Endothelial cell (in vitro differentiated cells): ENCODE measurements around the gene TBX6. TPM values are rescaled to one million over a fixed set of nuclear protein-coding genes. Genes with fewer than 3 reads are reported as not detected.

ENCODE experiments used
- DNase-seq: peaks from one replicate; pipeline ENCODE4 v3.0.0; 2021; ENCODE audit warnings: low spot score
- H3K27ac Mint-ChIP-seq: one replicate; pipeline ENCODE4 v1.8.0; 2021; ENCODE audit warnings: mixed read lengths, inconsistent platforms; ENCODE audit not compliant: unreplicated experiment
- H3K27me3 Mint-ChIP-seq: one replicate; pipeline ENCODE4 v1.8.0; 2021; ENCODE audit warnings: mild to moderate bottlenecking, moderate library complexity, mixed read lengths, inconsistent platforms; ENCODE audit not compliant: unreplicated experiment
- H3K36me3 Mint-ChIP-seq: one replicate; pipeline ENCODE4 v1.8.0; 2021; ENCODE audit warnings: mild to moderate bottlenecking, low read depth, mixed read lengths, inconsistent platforms; ENCODE audit not compliant: unreplicated experiment
- H3K4me1 Mint-ChIP-seq: one replicate; pipeline ENCODE4 v1.8.0; 2021; ENCODE audit warnings: mild to moderate bottlenecking, mixed read lengths, inconsistent platforms; ENCODE audit not compliant: unreplicated experiment
- H3K4me3 Mint-ChIP-seq: one replicate; pipeline ENCODE4 v1.8.0; 2021; ENCODE audit warnings: mild to moderate bottlenecking, mixed read lengths, inconsistent platforms; ENCODE audit not compliant: unreplicated experiment
- H3K9me3 Mint-ChIP-seq: one replicate; pipeline ENCODE4 v1.8.0; 2021; ENCODE audit warnings: mixed read lengths, inconsistent platforms; ENCODE audit not compliant: unreplicated experiment
- total RNA-seq: library from RNA; stranded (reverse); fragmentation: NEBNext Ultra II Directional; extraction: Animal tissue kit (Norgen Biotek cat#: 25700); gene quantifications from one replicate; pipeline ENCODE4 v1.2.1, GENCODE V29; 2021; ENCODE audit not compliant: unreplicated experiment
- TF ChIP-seq, protein P1 (sequence below): fragments of 200-600 bp; sonication (generic); IDR thresholded peaks from one replicate; pipeline ENCODE4 v1.5.0; 2021; ENCODE audit warnings: antibody characterized with exemption; ENCODE audit not compliant: unreplicated experiment

Gene TBX6
- total RNA-seq, 1 donor from 2014 or later, result 2.6 TPM

DNA sequence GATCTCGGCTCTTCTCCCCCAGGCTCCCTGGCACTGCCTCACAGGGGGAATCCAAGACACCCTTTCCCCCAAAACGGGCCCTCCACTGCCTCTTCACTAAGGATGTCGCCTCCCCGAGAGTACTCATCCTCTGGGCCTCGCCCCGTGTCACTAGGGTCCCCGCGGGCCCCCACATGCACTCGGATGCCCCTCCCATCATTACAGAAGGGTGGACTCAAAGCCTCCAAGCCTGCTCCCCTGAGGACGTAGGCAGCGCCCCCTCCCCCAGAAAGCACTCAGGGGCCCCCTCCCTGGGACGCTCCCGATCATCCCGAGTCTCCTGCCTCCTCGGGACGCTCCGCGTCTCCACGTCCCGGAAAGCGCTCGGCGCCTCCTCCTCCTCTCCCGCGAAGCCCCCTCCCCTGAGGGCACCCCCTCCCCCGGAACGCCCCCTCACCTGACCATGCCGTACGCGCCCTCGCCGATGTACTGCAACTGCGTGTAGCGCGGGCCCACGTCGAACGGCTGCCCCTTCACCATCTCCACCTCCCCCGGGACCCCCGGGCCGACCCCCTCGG lies 31.0 kb upstream of the TBX6 start:
- Mint-ChIP-seq H3K9me3 (no peaks in the 10 kb centered on the region), H3K36me3 (peaks cover 5% of the 10 kb centered on the region), H3K4me1 (peaks cover 7% of the 10 kb centered on the region), H3K27ac (peak overlapping the region; percentile 48), H3K27me3 (peaks cover 6% of the 10 kb centered on the region), H3K4me3 (peak overlapping the region; percentile 94)
- TF ChIP-seq, protein P1, sequence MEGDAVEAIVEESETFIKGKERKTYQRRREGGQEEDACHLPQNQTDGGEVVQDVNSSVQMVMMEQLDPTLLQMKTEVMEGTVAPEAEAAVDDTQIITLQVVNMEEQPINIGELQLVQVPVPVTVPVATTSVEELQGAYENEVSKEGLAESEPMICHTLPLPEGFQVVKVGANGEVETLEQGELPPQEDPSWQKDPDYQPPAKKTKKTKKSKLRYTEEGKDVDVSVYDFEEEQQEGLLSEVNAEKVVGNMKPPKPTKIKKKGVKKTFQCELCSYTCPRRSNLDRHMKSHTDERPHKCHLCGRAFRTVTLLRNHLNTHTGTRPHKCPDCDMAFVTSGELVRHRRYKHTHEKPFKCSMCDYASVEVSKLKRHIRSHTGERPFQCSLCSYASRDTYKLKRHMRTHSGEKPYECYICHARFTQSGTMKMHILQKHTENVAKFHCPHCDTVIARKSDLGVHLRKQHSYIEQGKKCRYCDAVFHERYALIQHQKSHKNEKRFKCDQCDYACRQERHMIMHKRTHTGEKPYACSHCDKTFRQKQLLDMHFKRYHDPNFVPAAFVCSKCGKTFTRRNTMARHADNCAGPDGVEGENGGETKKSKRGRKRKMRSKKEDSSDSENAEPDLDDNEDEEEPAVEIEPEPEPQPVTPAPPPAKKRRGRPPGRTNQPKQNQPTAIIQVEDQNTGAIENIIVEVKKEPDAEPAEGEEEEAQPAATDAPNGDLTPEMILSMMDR, result no peak
- no peak for DNase-seq

DNA sequence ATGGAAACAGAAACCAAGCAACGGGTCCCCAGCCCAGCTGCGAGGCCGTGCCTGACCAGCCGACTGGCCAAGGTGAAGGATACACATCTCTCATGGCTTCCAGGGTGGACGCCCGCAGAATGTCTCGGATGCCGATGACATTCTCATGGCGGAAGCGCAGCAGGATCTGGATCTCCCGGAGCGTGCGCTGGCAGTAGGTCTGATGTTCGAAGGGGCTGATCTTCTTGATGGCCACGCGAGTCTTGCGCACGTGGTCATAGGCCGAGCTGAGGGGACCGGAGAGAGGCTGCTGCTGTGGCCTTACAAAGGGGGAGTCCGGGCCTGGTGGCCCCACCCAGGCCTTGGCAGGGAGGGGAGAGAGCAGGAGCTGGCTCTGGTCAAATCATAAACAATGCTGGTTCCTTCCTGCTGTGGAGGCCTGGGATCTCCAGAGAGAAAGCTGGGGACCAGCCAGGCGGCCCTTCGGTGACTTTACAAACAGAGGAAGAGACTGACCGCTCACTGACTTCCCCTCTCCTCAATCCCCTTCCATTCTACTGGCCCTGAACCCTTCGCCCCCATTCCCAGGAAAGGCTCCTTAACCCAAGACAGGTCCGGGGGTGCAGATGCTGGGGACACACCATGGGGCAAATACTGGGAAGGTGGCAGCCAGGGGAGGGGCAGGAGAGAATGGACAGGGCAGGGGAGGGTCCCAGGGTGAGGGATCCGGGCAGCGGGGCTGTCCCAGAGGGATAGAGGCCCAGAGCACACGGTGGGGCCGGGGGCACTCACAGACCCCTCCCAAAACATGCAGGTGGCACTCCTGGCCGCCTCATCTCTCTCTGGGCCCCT lies 30.2 kb upstream of the TBX6 start:
- Mint-ChIP-seq H3K27me3 (peaks cover 6% of the 10 kb centered on the region), H3K4me1 (peaks cover 7% of the 10 kb centered on the region), H3K36me3 (peaks cover 5% of the 10 kb centered on the region), H3K4me3 (peak overlapping the region; percentile 96), H3K27ac (peak overlapping the region; percentile 89), H3K9me3 (no peaks in the 10 kb centered on the region)
- no peak for DNase-seq
- TF ChIP-seq, protein P1, result no peak

- peaks cover 7% of the 10 kb centered on the region for H3K4me1 Mint-ChIP-seq
- no peak overlapping the region for H3K4me3 Mint-ChIP-seq
- peaks cover 5% of the 10 kb centered on the region for H3K36me3 Mint-ChIP-seq
- DNase-seq, result no peak
- TF ChIP-seq, protein P1, result no peak
- no peak overlapping the region for H3K27ac Mint-ChIP-seq
- H3K9me3 Mint-ChIP-seq, result no peaks in the 10 kb centered on the region
- H3K27me3 Mint-ChIP-seq, result peaks cover 6% of the 10 kb centered on the region
Observed at GRCh38 chr16:30120340-30121105, 28.8 kb upstream of the TBX6 start.

DNA sequence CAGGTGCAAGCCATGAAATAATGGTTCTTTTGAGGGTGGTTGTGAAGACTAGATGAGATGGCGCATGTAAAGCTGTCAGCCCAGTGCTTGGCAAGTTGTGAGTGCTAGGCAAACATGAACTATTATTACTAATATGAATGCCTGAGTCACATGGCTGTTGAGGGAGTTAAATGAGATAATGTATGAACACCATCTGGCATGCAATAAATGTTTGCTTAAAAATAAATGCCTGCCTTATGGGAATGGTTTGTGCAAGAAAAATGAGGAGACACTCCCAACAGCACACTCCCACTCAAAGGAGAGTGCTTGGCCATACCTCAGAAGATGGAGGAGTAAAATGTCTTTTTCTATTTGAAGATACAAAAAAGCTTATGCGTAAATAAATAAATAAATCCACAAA lies 27.7 kb upstream of the TBX6 start:
- H3K9me3 Mint-ChIP-seq, result no peaks in the 10 kb centered on the region
- H3K36me3 Mint-ChIP-seq, result peaks cover 5% of the 10 kb centered on the region
- TF ChIP-seq, protein P1, result no peak
- no peak overlapping the region for H3K27ac Mint-ChIP-seq
- no peak for DNase-seq
- H3K4me1 Mint-ChIP-seq, result peaks cover 7% of the 10 kb centered on the region
- H3K27me3 Mint-ChIP-seq, result peaks cover 7% of the 10 kb centered on the region
- H3K4me3 Mint-ChIP-seq, result peak overlapping the region; percentile 50

DNA sequence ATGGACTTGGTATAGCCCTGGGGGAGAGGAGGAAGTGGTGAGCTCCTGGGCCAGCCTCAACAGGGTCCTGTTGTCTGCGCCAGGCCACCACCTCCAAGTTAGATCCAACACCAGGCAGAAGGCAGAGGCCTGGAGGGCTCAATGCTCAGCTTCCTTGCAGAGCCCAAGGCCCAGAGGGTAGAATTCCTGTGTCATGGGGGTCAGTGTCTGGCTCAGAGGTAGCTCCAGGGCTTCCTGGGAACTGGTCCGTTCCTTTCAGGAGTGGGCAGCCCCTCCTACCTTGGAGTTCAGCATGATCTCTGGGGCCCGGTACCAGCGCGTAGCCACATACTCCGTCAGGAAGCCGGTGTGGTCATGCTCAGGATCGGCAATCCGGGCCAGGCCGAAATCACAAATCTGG lies 26.0 kb upstream of the TBX6 start:
- H3K4me3 Mint-ChIP-seq, result no peak overlapping the region
- TF ChIP-seq, protein P1, result no peak

More for the DNA sequence above, 26.0 kb upstream of the TBX6 start:
- no peak for DNase-seq
- peaks cover 5% of the 10 kb centered on the region for H3K36me3 Mint-ChIP-seq
- H3K27ac Mint-ChIP-seq, result no peak overlapping the region
- peaks cover 7% of the 10 kb centered on the region for H3K4me1 Mint-ChIP-seq
- H3K9me3 Mint-ChIP-seq, result no peaks in the 10 kb centered on the region
- peaks cover 10% of the 10 kb centered on the region for H3K27me3 Mint-ChIP-seq
